Smooth muscle cell (in vitro differentiated cells): ENCODE data around the gene POLR3E. TPM values are rescaled to one million over a fixed set of nuclear protein-coding genes. Genes with fewer than 3 reads are reported as not detected.
A peak's percentile ranks its signal among the peaks of the same experiment; 100 is the strongest.
"Not testable (repeated sequence)": the region's sequence is repeated elsewhere in the genome, so short reads cannot be mapped to it uniquely, and the experiment has no call there.

Source experiments
- DNase-seq: peaks from one replicate; lab custom pipeline; 2025; ENCODE audit not compliant: unreplicated experiment; lab: John Stamatoyannopoulos, UW
- H2AFZ ChIP-seq: fragments of 200-600 bp; sonication (generic); 2 replicates; pipeline ENCODE4 v1.6.0; 2016; ENCODE audit warnings: antibody characterized with exemption, low read depth, mild to moderate bottlenecking
- H3F3A ChIP-seq: fragments of 200-600 bp; sonication (generic); 2 replicates; pipeline ENCODE4 v1.6.0; 2017; ENCODE audit warnings: antibody characterized with exemption, low read depth
- H3K27ac ChIP-seq: fragments of 200-600 bp; sonication (generic); 2 replicates; pipeline ENCODE4 v1.5.1; 2016; ENCODE audit warnings: low read depth, mild to moderate bottlenecking
- H3K27me3 ChIP-seq: fragments of 200-600 bp; sonication (generic); 2 replicates; pipeline ENCODE4 v1.6.1; 2016; ENCODE audit warnings: low read depth, mild to moderate bottlenecking
- H3K36me3 ChIP-seq: fragments of 200-600 bp; sonication (generic); 2 replicates; pipeline ENCODE4 v1.5.1; 2016; ENCODE audit warnings: low read depth
- H3K4me1 ChIP-seq: fragments of 200-600 bp; sonication (generic); 2 replicates; pipeline ENCODE4 v1.5.1; 2016; ENCODE audit warnings: low read depth
- H3K4me2 ChIP-seq: fragments of 200-600 bp; sonication (generic); 2 replicates; pipeline ENCODE4 v1.6.0; 2016; ENCODE audit warnings: mild to moderate bottlenecking
- H3K4me3 ChIP-seq: fragments of 200-600 bp; sonication (generic); 2 replicates; pipeline ENCODE4 v1.5.1; 2016; ENCODE audit warnings: mild to moderate bottlenecking
- H3K79me2 ChIP-seq: fragments of 200-600 bp; sonication (generic); 2 replicates; pipeline ENCODE4 v1.6.0; 2016; ENCODE audit warnings: low read depth, mild to moderate bottlenecking
- H3K9ac ChIP-seq: fragments of 200-600 bp; sonication (generic); 2 replicates; pipeline ENCODE4 v1.6.0; 2016; ENCODE audit warnings: low read depth
- H3K9me3 ChIP-seq: fragments of 200-600 bp; sonication (generic); replicated peaks from 2 replicates; pipeline ENCODE4 v1.5.1; 2016; ENCODE audit warnings: low read depth
- H4K20me1 ChIP-seq: fragments of 200-600 bp; sonication (generic); 2 replicates; pipeline ENCODE4 v1.6.0; 2016; ENCODE audit warnings: low read depth
- CTCF ChIP-seq: fragments of 200-600 bp; sonication (generic); IDR thresholded peaks from 2 replicates; pipeline ENCODE4 v1.5.1; 2017; ENCODE audit warnings: borderline replicate concordance, mild to moderate bottlenecking, antibody characterized with exemption; ENCODE audit not compliant: insufficient read depth, poor library complexity, severe bottlenecking
- WGBS: methylation state at CpG from one replicate; pipeline ENCODE4 v1.1.7; 2016; ENCODE audit warnings: low lambda C conversion rate; 5-methylcytosine and 5-hydroxymethylcytosine counted together
- polyA plus RNA-seq: library from polyadenylated mRNA; unstranded; fragments of >200 nt; fragmentation: Nextera tagmentation; extraction: Ambion mirVana; gene quantifications from 2 replicates; pipeline ENCODE4 v1.2.1, GENCODE V29; 2016
- total RNA-seq: library from RNA; depleted of rRNA; stranded (reverse); fragments of >200 nt; gene quantifications from 2 replicates; pipeline ENCODE4 v1.2.3, GENCODE V29; 2014

Gene POLR3E
- total and polyA plus RNA-seq, 2 experiments from 2014 or later = 13.9 to 31.2 TPM

- Histone ChIP-seq H2AFZ (no peak overlapping the region), H3K27ac (no peak overlapping the region), H3K36me3 (peaks cover 29% of the 10 kb centered on the region), H3K9ac (no peak overlapping the region), H3K27me3 (no peaks in the 10 kb centered on the region), H3F3A (peaks cover 5% of the 10 kb centered on the region), H3K4me1 (no peaks in the 10 kb centered on the region), H4K20me1 (peaks cover 51% of the 10 kb centered on the region), H3K4me3 (no peak overlapping the region), H3K4me2 (no peak overlapping the region), H3K79me2 (peaks cover 22% of the 10 kb centered on the region), H3K9me3 (no peaks in the 10 kb centered on the region)
- WGBS = 98% methylated on average over 20 of the region's 20 CpGs
- no peak for DNase-seq
- TF ChIP-seq CTCF = no peak
Measured at GRCh38 chr16:22347100-22347820, 50.1 kb downstream of the POLR3E start.

GRCh38 chr16:22348291-22348690 is 51.1 kb downstream of the POLR3E start:
- H3K36me3 ChIP-seq = peaks cover 29% of the 10 kb centered on the region
- TF ChIP-seq CTCF = no peak
- peak overlapping the region; percentile 76 for H3K27ac ChIP-seq

GRCh38 chr16:22351017-22351416 is 53.8 kb downstream of the POLR3E start:
- not testable (repeated sequence) for H3K9ac ChIP-seq, H3K4me2 ChIP-seq, H3K27ac ChIP-seq, H3K27me3 ChIP-seq, DNase-seq, H2AFZ ChIP-seq, H3K9me3 ChIP-seq, H3K4me3 ChIP-seq, H3K4me1 ChIP-seq
- peaks cover 19% of the 10 kb centered on the region for H3F3A ChIP-seq
- H4K20me1 ChIP-seq = peaks cover 85% of the 10 kb centered on the region
- peaks cover 44% of the 10 kb centered on the region for H3K79me2 ChIP-seq
- H3K36me3 ChIP-seq = peaks cover 29% of the 10 kb centered on the region
- WGBS = over 99% methylated on average over 6 of the region's 6 CpGs

More at GRCh38 chr16:22348291-22348690, 51.1 kb downstream of the POLR3E start:
- DNase-seq = no peak
- H3K4me1 ChIP-seq = no peaks in the 10 kb centered on the region
- peaks cover 27% of the 10 kb centered on the region for H3K79me2 ChIP-seq
- peaks cover 5% of the 10 kb centered on the region for H3F3A ChIP-seq
- no peak overlapping the region for H3K4me3 ChIP-seq
- H3K27me3 ChIP-seq = no peaks in the 10 kb centered on the region
- WGBS = 68% methylated on average over 2 of the region's 2 CpGs
- H3K4me2 ChIP-seq = no peak overlapping the region
- no peak overlapping the region for H2AFZ ChIP-seq
- H3K9me3 ChIP-seq = no peaks in the 10 kb centered on the region
- H3K9ac ChIP-seq = peak overlapping the region; percentile 45
- H4K20me1 ChIP-seq = peaks cover 62% of the 10 kb centered on the region

GRCh38 chr16:22352140-22352539 is 54.9 kb downstream of the POLR3E start:
- Histone ChIP-seq H3K27ac (peak overlapping the region; percentile 90), H4K20me1 (peaks cover 96% of the 10 kb centered on the region), H3F3A (peaks cover 19% of the 10 kb centered on the region), H3K27me3 (no peaks in the 10 kb centered on the region), H3K36me3 (peaks cover 23% of the 10 kb centered on the region), H3K4me1 (peaks cover 9% of the 10 kb centered on the region), H3K9ac (no peak overlapping the region), H3K9me3 (no peaks in the 10 kb centered on the region), H3K4me2 (peak overlapping the region; percentile 66), H3K79me2 (peaks cover 55% of the 10 kb centered on the region), H2AFZ (no peak overlapping the region), H3K4me3 (no peak overlapping the region)
- WGBS = 94% methylated on average over 6 of the region's 6 CpGs
- TF ChIP-seq CTCF = no peak
- DNase-seq = no peak
